Activated CD4-positive, CD25-positive, alpha-beta regulatory T cell (primary cell): ENCODE data around the gene LILRB4.
"Not testable (repeated sequence)": the region's sequence is repeated elsewhere in the genome, so short reads cannot be mapped to it uniquely, and the experiment has no call there.

Experiments
- DNase-seq, 4 experiments: peaks; one replicate each; lab custom pipeline; 2025; lab: John Stamatoyannopoulos, UW

LILRB4 gene

GRCh38 chr19:54662730-54663129 is at the start of gene LILRB4:
Gene LILRB4, plus strand, starts transcription at chr19:54662985. Its CDS starts 49 bp downstream, at chr19:54663034.
- DNase-seq, result no peak

GRCh38 chr19:54614726-54615125 is 48.1 kb upstream of the LILRB4 start:
- no peak for DNase-seq

- no peak for DNase-seq
These were observed 46.7 kb upstream of the LILRB4 start for GRCh38 chr19:54616057-54616456.

- no peak for DNase-seq
These were observed 45.8 kb upstream of the LILRB4 start for GRCh38 chr19:54616821-54617560.

- no peak for DNase-seq
These were observed 42.3 kb upstream of the LILRB4 start for GRCh38 chr19:54620464-54620863.

DNA sequence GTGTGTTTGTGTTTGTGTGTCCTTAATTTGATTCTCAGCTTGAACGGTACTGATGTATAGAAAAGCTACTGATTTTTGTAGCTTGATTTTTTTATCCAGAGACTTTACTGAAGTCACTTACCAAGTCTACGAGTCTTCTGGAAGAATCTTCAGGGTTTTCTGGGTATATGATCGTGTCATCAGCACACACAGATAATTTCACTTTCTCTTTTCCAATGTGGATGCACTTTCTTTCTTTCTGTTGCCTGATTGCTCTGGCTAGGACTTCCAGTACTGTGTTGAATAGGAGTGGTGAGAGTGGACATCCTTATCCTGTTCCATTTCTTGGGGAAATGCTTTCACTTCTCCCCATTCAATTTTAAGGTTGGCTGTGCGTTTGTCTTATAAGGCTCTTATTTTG is 40.4 kb upstream of the LILRB4 start:
- DNase-seq, result no peak

GRCh38 chr19:54624234-54624633 is 38.6 kb upstream of the LILRB4 start:
- DNase-seq, result not testable (repeated sequence)

DNA sequence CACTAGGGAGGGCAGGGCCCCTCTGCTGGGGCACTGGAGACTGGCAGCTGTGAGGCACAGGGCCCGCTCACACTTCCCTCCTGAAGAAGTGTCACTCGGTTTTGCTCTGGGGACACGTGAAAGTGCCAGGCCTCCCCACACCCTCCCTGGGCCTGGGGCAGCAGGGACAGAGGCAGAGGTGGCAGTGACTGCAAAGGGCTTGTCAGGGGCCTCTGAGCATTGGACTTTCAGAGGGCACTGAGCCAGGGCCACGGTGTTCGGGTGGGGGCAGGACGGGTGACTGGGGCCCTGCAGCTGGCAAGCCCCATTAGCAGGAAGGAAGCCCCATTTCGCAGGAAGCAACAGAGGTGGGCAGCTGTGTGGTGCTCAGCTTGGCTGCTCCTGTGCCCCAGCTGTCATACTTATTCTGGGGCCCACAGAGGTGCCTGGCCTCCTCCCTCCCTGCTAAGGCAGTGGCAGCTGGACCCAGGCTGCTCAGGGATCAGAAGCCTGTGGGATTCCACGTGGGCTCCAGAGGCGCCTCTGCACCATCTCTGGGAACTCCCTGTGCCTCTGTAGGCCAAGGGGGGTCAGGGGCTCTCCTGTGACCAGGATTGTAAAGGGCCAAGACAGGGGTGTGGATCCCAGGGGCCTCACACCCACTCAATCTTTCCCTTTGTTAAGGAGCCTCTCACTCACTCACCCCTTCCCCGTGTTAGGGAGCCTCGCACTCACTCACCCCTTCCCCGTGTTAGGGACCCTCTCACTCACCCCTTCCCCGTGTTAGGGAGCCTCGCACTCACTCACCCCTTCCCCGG is 37.7 kb upstream of the LILRB4 start:
- not testable (repeated sequence) for DNase-seq

GRCh38 chr19:54626757-54627156 is 36.0 kb upstream of the LILRB4 start:
- DNase-seq, result no peak

- DNase-seq, result not testable (repeated sequence)
These were observed 34.9 kb upstream of the LILRB4 start for GRCh38 chr19:54627912-54628311.

- not testable (repeated sequence) for DNase-seq
These were observed 32.5 kb upstream of the LILRB4 start, which contains the start of gene LILRB1 for GRCh38 chr19:54630262-54630661. Gene LILRB1, plus strand, starts transcription at chr19:54630484. Its CDS starts 590 bp downstream, at chr19:54631074.

GRCh38 chr19:54630782-54631181 is 32.0 kb upstream of the LILRB4 start:
- DNase-seq, result no peak

DNA sequence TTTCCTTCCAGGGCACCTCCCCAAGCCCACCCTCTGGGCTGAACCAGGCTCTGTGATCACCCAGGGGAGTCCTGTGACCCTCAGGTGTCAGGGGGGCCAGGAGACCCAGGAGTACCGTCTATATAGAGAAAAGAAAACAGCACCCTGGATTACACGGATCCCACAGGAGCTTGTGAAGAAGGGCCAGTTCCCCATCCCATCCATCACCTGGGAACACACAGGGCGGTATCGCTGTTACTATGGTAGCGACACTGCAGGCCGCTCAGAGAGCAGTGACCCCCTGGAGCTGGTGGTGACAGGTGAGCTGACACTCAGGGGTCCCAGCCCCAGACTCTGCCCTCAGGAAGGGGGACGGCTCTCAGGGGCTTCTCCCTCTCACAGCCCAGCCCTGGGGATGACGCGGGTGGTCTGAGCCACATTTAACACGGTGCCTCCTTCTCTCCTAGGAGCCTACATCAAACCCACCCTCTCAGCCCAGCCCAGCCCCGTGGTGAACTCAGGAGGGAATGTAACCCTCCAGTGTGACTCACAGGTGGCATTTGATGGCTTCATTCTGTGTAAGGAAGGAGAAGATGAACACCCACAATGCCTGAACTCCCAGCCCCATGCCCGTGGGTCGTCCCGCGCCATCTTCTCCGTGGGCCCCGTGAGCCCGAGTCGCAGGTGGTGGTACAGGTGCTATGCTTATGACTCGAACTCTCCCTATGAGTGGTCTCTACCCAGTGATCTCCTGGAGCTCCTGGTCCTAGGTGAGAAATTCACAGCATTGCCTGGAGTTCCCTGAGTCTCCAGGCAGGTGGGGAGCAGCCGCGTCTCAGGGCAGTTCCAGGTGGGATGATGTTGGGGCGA is 31.1 kb upstream of the LILRB4 start:
- DNase-seq, result not testable (repeated sequence)

DNA sequence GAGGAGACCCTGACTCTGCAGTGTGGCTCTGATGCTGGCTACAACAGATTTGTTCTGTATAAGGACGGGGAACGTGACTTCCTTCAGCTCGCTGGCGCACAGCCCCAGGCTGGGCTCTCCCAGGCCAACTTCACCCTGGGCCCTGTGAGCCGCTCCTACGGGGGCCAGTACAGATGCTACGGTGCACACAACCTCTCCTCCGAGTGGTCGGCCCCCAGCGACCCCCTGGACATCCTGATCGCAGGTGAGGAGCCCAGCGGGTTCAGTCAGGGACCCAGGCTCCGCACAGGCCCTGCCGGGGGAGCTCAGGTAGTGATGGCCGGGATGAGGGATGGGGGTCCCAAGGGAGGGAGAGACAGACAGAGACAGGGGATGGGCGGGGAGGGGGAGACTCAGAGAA is 30.3 kb upstream of the LILRB4 start:
- DNase-seq, result not testable (repeated sequence)

- DNase-seq, result no peak
These were observed 29.4 kb upstream of the LILRB4 start for GRCh38 chr19:54633401-54633800.

GRCh38 chr19:54636081-54636480 is 26.7 kb upstream of the LILRB4 start:
- DNase-seq, result not testable (repeated sequence)

GRCh38 chr19:54638683-54639082 is 24.1 kb upstream of the LILRB4 start:
- no peak for DNase-seq

- DNase-seq, result not testable (repeated sequence)
These were observed 19.8 kb upstream of the LILRB4 start for GRCh38 chr19:54642953-54643352.

DNA sequence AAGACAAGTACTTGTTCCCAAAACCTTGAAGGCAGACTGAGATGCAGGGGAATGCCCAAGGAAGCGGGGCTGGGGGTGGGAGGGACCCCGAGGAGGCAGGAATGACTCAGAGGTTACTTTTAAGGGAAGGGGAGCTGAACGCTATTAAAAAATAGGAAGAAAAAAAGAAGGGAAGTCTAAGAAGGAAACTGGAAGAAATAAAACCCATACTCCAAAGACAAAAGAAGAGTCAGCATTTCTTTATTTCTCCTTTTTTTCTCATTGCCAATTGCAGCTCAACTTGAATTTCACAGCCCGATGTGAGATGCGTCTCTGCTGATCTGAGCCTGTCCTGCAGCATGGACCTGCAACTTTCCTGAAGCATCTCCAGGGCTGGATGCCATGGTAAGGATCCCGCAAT is 19.2 kb upstream of the LILRB4 start:
- DNase-seq, result not testable (repeated sequence)

GRCh38 chr19:54644056-54644455 is 18.7 kb upstream of the LILRB4 start:
- no peak for DNase-seq

GRCh38 chr19:54646331-54646841 is 16.4 kb upstream of the LILRB4 start:
- no peak for DNase-seq

GRCh38 chr19:54648129-54648528 is 14.7 kb upstream of the LILRB4 start:
- DNase-seq, result no peak
